NT2/D1 (cell line): Measurements from ENCODE around the gene TEX13C.

Experiments used
- DNase-seq: peaks from one replicate; pipeline ENCODE4 v3.0.0-alpha.2; 2011; ENCODE audit warnings: low read depth, low spot score
- H3K27me3 ChIP-seq: 2 replicates; pipeline ENCODE4 v1.6.0; 2011; ENCODE audit warnings: mild to moderate bottlenecking; ENCODE audit not compliant: insufficient read length, insufficient read depth
- H3K36me3 ChIP-seq: 2 replicates; pipeline ENCODE4 v1.6.1; 2011; ENCODE audit warnings: mild to moderate bottlenecking, low read length, mixed read lengths; ENCODE audit not compliant: insufficient read depth, insufficient read length
- H3K4me1 ChIP-seq: 2 replicates; pipeline ENCODE4 v1.5.1; 2011; ENCODE audit not compliant: insufficient read depth, insufficient read length
- H3K4me3 ChIP-seq: 2 replicates; pipeline ENCODE4 v1.5.1; 2011; ENCODE audit warnings: low read depth; ENCODE audit not compliant: insufficient read length
- H3K9ac ChIP-seq: 2 replicates; pipeline ENCODE4 v1.6.0; 2011; ENCODE audit warnings: low read depth; ENCODE audit not compliant: insufficient read length
- H3K9me3 ChIP-seq: 2 replicates; pipeline ENCODE4 v1.5.1; 2011; ENCODE audit warnings: mild to moderate bottlenecking, low read length; ENCODE audit not compliant: insufficient read depth
- SUZ12 ChIP-seq: IDR thresholded peaks from 2 replicates; pipeline ENCODE4 v1.6.1; 2011; ENCODE audit not compliant: insufficient read length, insufficient read depth; ENCODE audit errors: extremely low read depth
- YY1 ChIP-seq: IDR thresholded peaks from 2 replicates; pipeline ENCODE4 v1.6.1; 2011; ENCODE audit not compliant: insufficient read length, insufficient read depth
- ZNF274 ChIP-seq: IDR thresholded peaks from 2 replicates; pipeline ENCODE4 v1.6.1; 2011; ENCODE audit warnings: mild to moderate bottlenecking, low read depth, low read length

TEX13C gene

DNA sequence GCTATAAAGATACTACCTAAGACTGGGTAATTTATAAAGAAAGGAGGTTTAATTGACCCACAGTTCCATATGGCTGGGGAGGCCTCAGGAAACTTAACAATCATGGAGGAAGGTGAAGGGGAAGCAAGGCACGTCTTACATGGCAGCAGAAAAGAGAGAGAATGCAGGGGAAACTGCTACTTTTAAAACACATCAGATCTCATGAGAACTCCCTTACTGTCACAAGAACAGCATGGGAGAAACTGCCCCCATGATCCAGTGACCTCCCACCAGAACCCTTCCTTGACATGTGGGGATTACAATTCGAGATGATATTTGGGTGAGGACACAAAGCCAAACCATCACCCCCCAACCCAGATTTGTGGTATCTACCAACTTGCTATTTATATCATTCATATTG lies 13.9 kb downstream of the TEX13C start:
- no peaks in the 10 kb centered on the region for H3K36me3 ChIP-seq
- DNase-seq: no peak
- no peaks in the 10 kb centered on the region for H3K9me3 ChIP-seq
- no peak for TF ChIP-seq SUZ12
- no peak for TF ChIP-seq ZNF274
- no peak for TF ChIP-seq YY1
- no peak overlapping the region for H3K4me3 ChIP-seq
- no peak overlapping the region for H3K9ac ChIP-seq
- no peaks in the 10 kb centered on the region for H3K4me1 ChIP-seq
- H3K27me3 ChIP-seq: no peaks in the 10 kb centered on the region

GRCh38 chrX:125340490-125340889 lies 20.8 kb downstream of the TEX13C start:
- DNase-seq: no peak
- Histone ChIP-seq H3K36me3 (no peaks in the 10 kb centered on the region), H3K9ac (no peak overlapping the region), H3K4me1 (no peaks in the 10 kb centered on the region), H3K27me3 (no peaks in the 10 kb centered on the region), H3K9me3 (no peaks in the 10 kb centered on the region), H3K4me3 (no peak overlapping the region)
- TF ChIP-seq YY1 (no peak), ZNF274 (no peak), SUZ12 (no peak)

- TF ChIP-seq YY1 (no peak), SUZ12 (no peak)
- Histone ChIP-seq H3K9ac (no peak overlapping the region), H3K27me3 (no peaks in the 10 kb centered on the region), H3K9me3 (peaks cover 5% of the 10 kb centered on the region; the same call in 1 of the 2 replicates), H3K4me3 (no peak overlapping the region), H3K36me3 (no peaks in the 10 kb centered on the region), H3K4me1 (no peaks in the 10 kb centered on the region)
- no peak for DNase-seq
These were observed 54.5 kb downstream of the TEX13C start for GRCh38 chrX:125374169-125374568.
